HG02763 (cell line): ENCODE data around the gene STKLD1.
"Not testable (repeated sequence)": the region's sequence is repeated elsewhere in the genome, so short reads cannot be mapped to it uniquely, and the experiment has no call there.

Experiments
- ATAC-seq: cut with Tn5 transposase; IDR thresholded peaks from one replicate; pipeline ENCODE4 v1.9.1; 2021; ENCODE audit warnings: mild to moderate bottlenecking, moderate library complexity; ENCODE audit not compliant: unreplicated experiment

The STKLD1 gene

DNA sequence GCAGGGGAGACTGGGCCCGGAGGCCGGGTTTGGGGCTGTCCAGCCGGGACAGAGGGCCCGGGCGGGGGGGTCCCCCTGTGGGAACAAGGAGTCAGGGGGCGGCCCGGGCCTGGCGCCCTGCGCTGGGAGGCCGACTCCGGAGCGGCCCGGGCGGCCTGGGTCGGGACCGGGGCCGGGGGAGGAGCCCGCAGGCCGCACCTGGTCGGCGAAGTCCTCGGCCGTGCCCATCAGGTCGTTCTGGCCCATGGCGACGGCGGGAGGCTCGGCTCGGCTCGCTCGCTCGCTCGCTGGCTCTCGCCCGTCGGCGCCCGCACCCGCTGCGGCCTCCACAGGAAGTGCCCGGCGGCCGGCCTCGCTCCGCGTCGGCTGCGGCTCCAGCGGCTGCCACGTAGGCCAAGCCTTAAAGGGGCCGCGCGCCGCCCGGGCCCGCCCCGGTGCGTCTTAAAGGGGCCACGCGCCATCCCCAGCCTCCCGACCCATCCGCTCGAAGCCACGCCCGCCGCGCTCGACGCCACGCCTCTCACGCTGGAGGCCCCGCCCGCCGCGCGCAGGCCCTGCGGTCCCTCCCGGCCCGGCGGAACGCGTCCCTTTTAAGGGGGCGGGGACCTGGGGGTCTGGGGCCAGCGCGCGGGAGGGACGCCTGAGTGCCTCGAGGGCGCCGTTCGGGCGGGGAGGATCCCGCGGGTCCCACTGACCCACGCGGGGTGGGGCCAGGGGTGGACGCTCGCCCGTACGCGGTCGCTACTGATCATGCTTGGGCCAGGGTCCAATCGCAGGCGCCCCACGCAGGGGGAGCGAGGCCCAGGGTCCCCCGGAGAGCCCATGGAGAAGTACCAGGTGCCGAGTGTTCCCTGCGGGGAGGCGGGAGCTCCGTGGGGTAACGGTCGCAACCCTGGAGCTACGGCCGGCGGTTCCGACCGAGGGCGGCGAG, at the start of gene STKLD1, which contains the start of gene SURF4:
STKLD1 (plus strand) TSS at position 643 of the 931 bp plus-strand sequence; CDS start at position 751, 108 bp downstream.
SURF4 (minus strand) TSS at position 337 of the 931 bp plus-strand sequence; CDS start at position 246, 91 bp downstream.
- peak; percentile 84 for ATAC-seq

DNA sequence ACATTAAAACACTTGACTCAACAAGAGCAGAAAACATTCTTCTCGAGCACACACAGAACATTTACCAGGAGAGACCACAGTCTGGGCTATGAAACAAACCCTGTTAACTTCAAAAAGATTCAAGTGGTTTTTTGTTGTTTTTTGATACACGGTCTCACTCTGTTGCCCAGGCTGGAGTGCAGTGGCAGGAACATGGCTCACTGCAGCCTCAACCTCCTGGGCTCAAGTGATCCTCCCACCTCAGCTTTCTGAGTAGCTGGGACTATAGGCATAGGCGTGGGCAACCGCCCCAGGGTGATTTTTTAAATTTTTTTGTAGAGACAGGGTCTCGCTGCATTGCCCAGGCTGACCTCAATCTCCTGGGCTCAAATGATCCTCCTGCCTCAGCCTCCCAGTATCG, 49.1 kb upstream of the STKLD1 start:
- not testable (repeated sequence) for ATAC-seq

DNA sequence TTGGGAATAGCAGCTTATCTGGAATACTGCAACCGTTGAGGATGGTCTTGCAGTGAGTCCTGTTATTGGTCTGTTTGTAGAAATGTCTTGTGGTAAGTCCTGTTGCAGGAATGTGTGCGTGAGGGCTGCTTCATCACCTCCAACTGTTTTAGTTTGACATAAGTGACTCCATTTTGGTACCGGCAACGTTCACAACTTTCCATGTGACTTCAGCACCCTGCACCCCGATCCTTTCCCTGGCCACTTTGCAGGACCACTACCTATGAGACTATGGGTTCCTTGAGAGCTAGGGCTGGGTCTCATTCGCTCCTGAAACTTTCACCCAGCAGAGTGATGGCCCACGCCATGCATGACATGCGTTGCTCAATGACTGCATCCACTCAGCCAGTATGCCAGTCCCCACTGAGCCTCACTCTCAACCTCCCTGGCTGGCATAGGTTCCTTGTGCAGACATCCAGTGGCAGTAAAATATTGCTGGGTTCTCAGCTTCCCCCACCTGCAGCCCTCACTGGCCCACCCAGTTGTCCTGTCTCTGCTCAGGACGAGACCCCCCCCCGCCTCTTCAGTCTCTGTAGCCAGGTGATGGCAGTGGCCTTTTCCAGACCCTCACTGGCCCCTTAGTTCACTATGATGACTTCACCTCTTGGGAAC, 48.2 kb upstream of the STKLD1 start:
- ATAC-seq: no peak

DNA sequence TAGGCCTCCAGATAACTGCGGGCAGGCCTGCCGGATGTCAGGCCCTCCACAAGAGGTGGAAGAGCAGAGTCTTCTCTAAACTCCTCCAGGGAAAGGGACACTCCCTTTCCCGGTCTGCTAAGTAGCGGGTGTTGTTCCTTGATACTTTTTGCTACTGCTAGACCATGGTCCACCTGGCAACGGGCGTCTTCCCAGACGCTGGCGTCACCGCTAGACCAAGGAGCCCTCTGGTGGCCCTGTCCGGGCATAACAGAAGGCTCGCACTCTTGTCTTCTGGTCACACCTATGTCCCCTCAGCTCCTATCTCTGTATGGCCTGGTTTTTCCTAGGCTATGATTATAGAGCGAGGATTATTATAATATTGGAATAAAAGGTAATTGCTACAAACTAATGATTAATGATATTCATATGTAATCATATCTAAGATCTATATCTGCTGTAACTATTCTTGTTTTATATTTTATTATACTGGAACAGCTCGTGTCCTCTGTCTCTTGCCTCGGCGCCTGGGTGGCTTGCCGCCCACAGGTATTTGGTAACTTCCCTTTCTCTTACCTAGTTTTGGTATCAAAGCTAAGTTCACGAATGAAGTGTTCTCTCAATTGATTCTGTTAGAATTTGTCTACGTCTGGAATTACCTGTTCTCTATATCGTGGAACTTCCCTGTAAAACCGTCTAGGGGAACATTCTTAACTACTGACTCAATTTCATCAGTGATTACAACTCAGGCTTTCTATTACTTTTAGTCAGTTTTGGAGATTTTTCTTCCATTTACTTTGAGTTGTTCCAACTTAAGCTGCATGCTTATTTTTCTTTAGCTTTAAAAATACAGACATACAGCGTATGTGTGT, 46.6 kb upstream of the STKLD1 start:
- ATAC-seq: not testable (repeated sequence)

DNA sequence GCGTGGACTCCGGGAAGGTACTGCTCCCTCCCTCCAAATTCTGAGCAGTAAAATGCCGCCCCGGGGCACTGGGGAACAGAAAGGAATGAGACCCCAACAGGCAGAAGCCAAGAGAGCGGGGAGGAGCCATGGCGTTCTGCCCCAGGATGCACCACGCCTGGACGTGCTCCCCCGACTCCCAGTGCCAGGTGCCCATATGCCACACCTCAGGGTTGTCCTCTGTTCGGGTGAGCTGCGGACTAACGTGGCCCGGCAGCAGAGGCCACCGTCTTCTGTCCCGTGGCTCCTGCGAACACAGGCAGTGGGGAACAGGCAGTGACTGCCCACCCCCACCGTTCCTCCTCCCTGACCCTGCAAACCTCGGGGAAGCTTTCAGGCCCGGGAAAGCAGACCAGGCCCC, 44.9 kb upstream of the STKLD1 start:
- no peak for ATAC-seq

DNA sequence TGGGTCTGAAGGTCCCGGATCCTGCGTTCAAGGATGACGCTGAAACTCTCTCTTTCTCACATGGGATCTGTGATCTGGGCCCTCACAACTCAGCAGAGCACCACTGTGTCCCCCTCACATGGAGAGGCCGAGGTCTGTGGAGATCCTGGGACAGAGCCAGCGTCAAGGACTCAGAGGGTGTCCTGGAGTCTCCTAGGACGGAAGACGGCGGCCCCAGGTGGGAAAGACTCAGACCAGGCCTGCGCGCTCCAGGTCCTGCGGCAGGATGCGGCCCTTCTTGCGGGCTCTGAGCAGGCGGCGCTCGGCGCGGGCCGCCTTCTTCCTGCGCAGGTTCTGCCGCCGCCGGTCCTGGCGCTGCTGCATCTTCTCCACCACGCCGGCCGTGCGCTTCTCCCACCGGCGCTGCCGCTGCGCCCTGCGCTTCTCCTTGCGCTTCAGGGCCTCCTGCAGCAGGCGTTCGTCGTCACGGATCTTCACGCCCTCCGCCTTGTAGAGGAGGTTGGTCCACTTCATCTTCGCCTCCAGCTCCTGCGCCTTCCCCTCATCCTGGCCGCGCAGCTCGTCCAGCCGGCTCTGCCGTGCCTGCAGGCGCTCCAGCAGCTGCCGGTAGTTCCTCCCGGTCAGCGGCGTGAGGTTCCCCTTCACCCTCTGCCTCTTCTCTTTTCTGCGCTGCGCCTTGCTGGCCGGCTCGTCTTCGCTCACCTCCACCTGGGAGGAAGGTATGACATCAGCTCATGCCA, 44.4 kb upstream of the STKLD1 start:
- no peak for ATAC-seq

DNA sequence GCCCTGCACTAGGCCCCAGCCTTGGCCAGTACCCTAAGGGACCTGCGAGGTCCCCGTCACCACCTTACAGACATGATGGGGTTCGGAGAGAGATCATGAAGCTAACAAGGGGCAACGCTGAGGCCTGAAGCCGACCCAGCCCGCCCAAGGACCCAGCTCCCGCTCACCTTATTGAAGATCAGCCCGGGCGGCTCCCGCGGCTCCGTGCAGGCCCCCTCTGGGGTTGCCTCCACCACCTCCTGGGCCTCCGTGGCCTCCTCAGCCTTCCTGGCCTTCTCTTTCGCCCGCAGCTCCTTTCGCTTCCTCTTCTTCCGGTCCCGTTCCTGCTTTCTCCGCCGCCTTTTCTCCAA, 43.8 kb upstream of the STKLD1 start:
- ATAC-seq: no peak

DNA sequence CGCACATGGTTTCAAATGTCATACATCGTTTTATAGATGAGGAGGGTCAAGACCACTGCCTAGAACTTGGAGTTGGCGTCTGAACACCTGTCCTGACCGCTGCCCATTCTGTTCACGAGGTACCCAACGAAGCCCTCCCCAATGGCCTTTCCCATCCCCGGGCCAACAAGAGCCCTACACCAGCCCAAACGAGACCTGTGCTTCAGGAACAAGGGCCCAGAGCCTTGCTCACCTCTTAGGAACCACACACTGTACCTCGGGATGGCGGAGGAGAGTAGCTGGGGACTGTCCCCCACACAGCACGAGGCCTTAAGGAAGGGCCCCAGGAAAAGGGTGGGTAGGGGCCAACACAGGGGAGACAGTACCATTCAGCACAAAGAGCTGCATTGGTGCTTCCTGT, 43.2 kb upstream of the STKLD1 start:
- no peak for ATAC-seq

DNA sequence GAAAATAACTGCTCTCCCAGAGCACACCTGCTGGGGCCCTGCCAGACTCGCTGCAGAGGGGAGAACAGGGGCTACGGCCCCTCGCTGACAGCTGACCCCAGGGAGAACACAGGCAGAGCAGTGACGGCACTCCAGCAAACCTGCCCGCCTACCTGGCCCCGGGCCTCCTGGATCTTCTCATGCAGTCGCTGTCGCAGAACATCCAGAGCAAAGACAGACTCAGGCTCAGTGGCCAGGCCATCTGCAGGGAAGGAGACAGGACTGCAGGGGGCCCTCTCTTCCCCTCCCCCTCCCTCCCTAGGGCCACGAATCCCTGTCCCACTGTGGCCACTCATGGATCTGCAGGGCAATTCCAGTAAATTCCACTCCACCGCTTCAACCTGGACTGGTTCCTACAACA, 42.6 kb upstream of the STKLD1 start:
- no peak for ATAC-seq

DNA sequence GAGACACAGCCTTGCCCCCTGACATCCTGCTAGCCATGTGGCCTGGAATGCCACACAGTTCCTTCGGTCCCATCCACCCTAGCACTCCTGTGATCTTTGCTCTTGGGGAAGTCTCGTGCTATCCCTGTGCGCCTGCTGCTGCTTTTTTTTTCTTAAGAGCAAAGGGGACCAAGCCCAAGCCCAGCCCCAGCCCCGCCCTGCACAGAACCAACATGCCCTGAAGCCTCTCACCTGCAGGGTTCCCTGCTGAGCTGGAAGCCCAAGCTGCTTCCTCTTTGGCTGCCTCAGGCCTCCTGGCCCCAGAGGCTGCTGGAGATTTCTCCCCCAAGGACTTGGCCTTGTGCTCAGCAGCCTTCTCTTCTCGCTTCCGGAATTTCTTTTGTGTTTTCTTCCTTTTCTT, 42.0 kb upstream of the STKLD1 start:
- no peak for ATAC-seq

DNA sequence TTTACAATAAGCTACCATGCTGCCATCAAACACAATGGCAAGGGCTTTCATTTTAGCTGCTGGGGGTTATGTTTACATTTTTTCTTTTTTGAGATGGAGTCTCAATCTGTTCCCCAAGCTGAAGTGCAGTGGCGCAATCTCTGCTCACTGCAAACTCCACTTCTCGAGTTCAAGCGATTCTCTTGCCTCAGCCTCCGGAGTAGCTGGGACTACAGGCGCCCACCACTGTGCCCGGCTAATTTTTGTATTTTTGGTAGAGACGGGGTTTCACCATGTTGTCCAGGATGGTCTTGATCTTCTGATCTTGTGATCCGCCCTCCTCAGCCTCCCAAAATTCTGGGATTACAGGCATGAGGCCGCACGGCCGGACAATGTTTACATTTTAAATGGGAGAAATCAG, 41.3 kb upstream of the STKLD1 start:
- ATAC-seq: not testable (repeated sequence)

DNA sequence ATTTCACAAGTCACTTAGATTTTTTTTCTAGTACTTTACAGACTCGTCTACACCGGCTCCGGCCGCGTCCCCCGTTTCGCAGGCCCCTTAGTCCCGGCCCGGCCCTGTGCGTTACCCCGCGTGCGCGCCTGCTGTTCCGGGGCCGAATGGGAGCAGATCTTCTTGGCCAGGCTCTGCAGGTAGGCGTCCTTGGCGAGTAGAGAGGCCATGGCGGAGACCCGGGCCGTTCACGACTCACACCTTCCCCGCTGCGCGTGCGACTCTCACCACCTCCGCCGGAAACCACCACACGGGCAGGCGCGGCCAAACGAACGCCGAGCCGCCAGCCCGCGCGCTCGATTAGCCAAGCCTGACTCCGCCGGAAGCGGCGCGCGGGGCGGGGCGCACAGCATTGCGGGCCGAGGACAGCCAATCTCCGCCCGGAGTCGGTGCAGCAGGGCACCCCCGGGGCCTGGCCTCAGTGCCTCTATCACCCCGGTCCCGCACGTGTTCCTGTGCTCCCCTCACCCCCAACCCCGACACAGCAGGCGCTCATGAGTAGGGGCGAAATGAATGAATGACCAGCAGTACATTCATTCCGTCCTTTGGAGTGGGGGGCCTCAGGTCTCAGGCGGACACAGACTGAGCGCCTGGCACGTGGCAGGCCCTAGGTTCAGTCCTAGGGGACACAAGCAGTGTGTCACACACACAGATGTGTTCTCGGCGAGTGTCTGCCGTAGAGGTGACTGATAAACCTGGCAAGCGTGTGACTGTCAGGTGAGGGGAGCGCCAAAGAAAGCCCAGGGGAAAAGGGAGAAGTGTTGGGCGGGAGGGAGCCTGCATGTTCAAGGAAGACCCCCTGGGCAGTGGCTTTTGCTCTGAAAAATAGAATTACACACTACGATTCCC, 40.0 kb upstream of the STKLD1 start, which contains the start of gene SURF6:
SURF6 (minus strand) TSS at position 265 of the 888 bp plus-strand sequence; CDS start at position 209, 56 bp downstream.
- peak; percentile 80 for ATAC-seq

DNA sequence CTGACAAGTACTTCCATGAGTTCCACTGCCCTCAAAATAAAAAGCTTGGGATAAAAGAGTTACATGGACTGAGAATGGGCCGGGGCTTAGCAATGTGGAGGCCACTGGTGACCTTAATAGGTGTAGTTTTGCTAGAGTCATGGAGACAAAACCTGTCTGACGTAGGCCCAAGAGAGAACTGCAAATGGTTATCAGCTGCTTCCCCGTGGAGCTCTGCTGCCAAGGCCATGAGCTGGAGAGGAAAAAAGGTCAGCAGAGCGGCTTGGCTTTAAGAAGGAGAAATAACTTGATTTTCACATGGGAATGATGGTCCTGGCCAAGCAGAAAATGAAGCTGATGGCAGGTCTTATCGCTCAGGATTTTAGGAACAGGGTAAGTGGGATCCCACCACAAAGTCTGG, 36.5 kb upstream of the STKLD1 start:
- ATAC-seq: no peak

DNA sequence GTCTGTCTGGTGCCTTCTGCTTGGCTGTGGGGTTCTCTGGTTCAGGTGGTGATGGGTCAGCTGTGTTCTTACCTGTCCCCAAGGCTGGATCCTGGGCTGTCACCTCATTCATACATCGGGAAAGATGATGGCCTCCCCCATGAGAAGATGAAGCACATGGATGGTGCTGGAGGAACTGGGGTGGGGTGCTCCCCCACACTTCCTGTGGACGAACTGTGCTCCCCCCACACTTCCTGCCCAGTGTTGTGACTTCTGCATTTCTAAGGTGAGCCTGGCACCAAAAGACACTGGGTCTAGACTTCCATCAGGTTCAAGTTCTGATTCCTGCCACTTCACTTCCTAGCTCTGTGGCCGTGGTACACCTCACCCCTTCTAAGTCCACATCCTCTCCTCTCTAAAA, 35.9 kb upstream of the STKLD1 start:
- no peak for ATAC-seq

DNA sequence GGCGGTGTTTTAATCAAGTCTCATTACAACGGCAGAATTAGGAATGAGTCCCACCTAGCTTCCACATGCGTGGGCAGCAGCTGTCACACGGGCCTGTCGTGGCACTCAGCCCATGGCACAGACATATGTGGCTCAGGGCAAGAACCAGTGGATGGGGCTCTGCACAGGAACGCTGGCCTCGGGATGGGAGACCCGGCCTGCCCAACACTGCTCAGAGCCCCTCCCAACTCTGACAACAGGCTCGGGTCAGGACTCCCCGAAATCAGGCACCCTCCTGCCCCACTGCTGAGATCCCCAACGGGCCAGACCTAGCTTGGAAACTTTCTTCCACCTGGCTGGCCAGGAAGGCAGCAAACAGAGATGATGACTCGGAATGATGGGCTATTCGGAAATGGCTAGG, 35.2 kb upstream of the STKLD1 start:
- no peak for ATAC-seq

DNA sequence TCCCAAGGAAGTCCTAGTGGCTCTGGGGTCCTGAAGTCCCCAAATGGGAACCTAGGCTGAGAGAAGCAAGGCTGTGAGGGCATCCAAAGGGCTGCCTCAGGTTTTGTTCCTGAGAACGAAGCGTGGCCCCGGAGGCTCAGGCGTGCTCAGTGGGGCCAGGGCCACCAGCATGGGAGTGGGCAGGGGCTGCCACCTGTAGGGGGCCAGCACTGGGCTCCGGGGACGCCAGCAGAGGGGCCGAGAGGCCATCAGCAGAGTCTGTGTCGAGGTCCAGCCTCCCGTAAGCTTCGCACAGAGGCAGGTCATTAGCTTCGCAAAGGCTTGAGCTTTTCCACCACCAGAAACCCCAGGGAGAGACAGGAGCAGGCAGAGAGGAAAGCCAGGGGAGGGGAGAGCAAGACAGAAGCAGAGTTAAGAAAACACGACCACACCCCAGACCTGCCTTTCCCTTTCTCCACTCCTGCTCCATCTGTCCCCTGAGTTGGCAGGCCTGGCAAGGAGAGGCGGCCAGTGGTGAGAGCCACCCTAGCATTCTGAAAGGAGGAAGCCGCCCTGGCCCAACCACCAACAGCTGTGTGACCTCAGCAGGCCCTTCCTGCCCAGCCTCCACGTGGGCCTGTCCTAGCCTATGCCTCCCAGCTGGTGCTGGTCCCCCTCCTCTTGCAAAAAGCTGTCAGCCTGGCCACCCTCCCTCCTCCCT, 34.6 kb upstream of the STKLD1 start:
- no peak for ATAC-seq

DNA sequence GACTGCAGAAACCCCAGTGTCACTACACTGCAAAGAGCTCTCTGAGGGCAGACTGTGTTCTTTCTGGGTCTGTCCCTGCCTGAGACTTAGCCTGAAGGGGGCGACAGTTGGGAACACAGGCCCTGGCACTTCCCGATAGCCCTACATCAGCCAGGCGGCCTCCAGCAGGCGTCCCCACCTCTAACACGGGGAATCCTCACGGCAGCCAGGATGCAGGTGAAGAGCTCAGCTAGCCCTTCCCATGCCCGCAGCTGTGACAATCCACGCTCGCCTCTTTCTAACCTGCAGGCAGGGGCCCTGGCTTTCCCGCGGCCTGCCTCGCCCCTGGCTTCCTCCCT, 34.1 kb upstream of the STKLD1 start:
- ATAC-seq: no peak

DNA sequence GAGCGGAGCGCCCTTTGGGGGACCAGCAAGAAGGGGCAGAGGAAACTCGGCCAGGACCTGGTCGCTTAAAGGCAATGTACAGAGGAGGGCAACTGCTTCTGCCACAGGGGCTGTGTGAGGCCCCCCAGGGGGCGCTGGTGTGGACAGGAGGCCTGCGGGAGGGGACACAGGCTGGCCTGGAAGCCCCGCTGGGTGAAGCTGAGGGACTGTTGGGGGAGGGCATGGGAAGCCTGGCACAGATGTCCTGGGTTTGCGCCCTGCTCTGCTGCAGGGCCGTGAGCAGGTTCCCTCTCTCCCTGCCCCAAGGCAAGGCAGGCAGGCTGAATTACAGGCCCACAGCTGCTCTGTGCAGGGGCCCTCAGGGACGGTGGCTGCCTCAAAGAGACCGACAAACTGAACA, 33.6 kb upstream of the STKLD1 start:
- ATAC-seq: no peak

DNA sequence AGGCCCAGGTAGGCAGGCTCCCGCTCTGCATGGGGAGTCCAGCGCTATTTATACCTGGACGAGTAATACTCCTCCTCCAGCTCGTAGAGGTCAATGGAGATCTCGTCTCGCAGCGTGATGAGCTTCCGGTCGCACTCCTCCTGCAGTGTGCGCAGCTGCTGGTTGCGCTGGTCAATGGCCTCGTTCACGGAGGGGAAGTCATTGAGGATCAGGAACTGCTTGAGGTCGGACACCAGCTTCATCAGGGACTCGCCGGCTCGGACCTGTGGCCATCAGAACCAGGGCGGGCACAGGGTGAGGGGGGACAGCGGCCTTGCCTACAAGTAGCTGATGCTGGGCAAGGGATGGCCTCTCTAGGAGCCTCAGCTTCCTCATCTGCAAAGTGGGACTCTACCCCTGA, 32.1 kb upstream of the STKLD1 start:
- ATAC-seq: no peak
